Muscle of back (tissue), 11 donors: ENCODE data around the gene PPP2R2B. TPM values are rescaled to one million over a fixed set of nuclear protein-coding genes. Genes with fewer than 3 reads are reported as not detected.
"Not testable (repeated sequence)": the region's sequence is repeated elsewhere in the genome, so short reads cannot be mapped to it uniquely, and the experiment has no call there.

Experiments
- DNase-seq, 3 donors: peaks; one replicate each; pipeline versions ENCODE4 v3.0.0 to v3.0.0-alpha.2; 2013
- polyA plus RNA-seq, 10 donors: library from polyadenylated mRNA; unstranded; fragments of 120-200 nt; gene quantifications; one replicate each; pipeline ENCODE4 v1.2.1, GENCODE V29; 2013; ENCODE audit not compliant: insufficient read length in 10 of 10

PPP2R2B gene
- polyA plus RNA-seq, 10 donors, result 0.83 to 6.8 (median 3.2) TPM

DNA sequence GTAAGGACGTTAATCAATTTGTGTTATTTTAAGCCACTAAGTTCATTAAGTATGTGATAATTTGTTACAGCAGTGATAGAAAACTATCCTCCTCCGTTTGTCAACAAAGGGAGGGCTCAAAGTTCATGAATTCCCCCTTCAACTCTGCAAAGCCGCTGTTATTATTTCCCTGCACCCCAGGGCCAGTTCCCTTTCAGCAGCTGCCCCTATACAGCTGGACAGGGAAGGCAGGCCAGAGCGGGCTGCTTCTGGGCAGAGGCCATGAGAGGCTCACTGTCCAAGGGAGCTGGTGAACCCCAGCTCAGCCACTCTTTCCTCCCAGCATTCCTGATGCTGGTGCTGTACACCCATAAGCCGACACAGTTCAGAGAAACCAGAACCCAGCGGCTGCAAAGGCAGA, 260.1 kb downstream of the PPP2R2B start:
- DNase-seq, result no peak

DNA sequence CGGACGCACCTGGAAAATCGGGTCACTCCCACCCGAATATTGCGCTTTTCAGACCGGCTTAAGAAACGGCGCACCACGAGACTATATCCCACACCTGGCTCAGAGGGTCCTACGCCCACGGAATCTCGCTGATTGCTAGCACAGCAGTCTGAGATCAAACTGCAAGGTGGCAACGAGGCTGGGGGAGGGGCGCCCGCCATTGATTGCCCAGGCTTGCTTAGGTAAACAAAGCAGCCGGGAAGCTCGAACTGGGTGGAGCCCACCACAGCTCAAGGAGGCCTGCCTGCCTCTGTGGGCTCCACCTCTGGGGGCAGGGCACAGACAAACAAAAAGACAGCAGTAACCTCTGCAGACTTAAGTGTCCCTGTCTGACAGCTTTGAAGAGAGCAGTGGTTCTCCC, 268.8 kb downstream of the PPP2R2B start:
- not testable (repeated sequence) for DNase-seq

DNA sequence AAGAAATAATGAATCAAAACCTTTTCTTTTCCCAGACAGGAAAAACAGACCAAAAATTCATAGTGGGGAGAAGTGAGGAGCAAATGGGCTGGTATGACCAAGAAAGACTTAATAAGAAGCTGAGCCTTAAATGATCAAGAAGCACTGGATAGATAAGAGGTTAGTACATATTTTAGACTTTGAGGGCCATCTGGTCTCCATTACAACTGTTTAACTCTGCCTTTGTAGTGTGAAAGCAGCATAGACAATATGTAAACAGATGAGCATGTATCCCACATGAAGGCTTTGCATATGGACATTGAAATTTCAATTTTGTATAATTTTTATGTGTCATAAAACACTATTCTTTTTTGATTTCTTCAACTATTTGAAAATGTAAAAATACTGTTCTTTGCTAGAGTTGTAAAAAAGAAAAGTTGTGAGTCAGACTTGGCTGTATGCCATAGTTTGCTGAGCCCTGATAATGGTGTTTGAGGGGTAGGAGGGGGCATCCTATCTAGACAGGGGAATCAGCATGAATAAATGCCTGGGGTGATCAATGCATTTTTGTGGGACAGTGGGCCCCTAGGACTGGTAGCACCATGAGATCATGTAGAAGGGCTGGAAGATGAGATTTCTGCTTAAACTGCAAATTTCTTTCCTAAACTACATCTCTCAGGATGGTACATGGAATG, 270.8 kb downstream of the PPP2R2B start:
- peak in 1 of 3 donors; percentile 10 for DNase-seq

DNA sequence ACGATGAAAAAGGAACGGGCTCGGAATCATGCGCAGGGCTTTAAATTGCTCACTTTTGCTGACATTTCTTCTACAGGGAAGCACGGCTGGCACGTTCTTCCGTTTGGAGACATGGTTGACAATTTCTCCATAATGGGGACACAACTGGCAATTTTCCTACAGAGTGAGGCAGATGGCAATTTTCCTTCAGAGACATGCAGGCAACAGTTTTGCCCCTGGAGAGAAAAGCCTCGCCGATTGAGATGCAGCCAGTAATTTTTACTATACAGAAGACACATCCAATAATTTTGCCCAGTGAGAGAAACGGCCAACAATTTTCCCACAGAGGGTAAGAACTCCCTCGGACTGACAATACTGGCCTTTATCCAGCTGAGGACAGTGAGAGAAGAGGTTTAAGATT, 271.7 kb downstream of the PPP2R2B start:
- no peak for DNase-seq

DNA sequence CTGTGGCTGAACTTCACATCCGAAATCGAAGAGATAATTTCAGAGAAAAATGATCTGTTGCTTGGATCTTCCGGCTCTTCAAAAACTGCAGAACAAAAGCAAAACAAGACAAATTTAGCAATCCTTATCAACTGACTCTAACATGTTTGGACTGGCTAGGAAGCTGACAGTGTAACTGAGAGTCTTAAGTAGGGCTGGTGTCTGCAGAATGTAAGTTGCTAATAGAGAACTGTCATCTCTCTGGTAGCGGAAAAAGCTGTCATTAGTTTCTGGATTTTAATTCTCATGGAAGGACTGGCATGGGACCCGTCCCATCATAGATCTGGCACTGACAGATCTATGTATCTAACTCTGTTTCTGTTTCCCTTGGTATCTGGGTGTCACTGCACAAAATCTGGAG, 278.2 kb downstream of the PPP2R2B start:
- DNase-seq, result no peak

DNA sequence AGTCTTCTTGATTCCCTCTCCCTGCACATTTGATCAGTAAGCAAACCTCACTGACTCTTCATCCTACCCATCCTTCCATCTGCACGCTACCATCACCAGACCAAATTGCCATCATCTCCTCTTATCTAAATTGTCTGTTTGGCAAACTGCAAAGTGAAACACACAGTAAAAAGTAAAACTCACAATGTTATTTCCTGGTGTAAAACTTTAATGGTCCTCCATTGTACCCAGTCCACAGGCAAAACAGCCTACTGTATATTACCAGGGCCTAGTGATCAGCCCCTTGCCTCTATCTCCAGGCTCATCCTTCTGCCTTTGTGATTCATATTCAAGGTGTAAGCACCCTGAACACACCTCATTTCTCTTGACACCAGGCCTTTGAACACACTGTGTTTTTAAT, 279.3 kb downstream of the PPP2R2B start:
- no peak for DNase-seq

DNA sequence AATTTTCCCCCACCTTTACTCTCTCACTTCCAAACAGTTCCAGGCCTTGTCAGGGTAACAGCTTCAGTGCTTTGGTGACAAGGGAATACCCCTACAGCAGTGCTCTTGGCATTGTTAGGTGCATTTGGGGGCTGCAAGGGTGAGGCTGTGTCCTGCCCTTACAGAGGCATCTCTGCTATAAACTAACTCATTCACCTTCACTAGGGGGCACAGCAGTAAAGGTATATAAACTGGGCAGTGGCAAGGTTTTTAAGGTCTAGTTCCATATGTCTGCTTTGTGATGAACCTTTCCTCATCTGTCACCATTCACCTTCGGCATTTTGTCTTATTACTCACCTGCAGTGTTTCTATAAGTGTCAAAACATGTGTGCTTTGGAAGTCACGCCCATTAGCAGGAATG, 283.5 kb downstream of the PPP2R2B start:
- DNase-seq, result no peak

DNA sequence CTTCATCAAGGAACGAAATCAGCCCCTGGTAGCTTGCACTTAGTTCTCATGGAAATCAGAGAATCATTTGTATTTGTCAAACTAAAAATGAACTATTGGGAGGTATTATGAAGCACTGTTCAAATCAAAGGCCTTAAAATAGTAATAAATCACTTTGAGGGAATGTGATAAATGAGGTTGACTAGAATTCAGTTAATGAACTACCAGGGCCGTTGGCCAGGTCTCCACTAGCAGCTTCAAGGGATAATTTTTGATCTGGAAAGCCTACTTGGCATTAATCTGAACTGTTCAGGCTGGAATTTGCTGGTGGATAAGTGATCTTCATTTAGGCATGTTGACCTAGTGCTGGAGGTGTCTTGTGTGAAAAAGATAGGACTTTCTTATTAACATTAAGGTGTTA, 286.2 kb downstream of the PPP2R2B start:
- no peak for DNase-seq

DNA sequence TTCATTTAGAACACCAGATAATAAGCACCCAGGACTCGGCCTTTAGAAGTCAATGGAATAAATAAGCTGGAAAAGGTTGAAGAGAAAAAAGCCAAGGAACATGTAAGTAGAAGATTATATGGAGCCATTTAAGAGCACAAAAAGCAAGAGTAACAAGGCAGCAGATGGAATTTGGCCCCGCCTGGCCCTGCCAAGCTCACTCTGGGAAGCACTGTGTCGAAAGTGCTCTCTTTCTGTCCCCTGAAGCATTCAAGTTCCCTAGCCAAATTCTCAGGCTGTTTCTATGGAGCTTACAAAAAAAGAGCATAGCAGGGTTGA, 289.6 kb downstream of the PPP2R2B start:
- DNase-seq, result no peak

DNA sequence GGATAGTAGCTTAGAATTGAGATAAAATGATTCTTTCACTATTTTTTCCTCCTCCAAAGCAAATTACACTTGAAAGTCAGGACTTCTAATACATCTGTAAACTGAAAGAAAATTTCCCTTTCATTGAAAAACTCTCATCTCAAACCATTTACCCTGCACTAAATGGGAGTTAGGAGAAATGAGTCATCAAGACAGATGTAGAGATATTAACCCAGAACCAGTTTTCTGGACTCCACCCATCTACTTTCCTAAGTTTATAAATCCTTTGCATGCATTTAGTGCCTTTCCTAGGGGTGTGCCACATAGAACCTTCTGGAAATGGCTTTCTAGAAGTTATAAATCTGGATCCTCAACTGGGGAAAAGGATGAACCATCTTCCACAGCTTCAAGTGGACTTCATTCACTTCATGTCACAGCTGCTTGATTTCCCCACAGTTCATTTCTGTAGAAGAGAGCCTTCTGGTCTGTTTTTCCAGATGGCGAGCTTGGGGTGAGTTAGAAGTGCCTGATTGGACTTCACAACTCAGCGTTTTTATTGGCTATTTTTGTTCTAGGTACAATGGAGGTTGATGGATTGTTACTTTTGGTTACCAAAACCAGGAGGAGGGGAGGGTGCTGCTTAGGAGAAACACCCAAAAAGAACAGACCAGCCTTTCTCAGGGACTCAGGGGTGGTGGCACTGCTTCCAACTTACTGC, 290.1 kb downstream of the PPP2R2B start:
- DNase-seq, result no peak

DNA sequence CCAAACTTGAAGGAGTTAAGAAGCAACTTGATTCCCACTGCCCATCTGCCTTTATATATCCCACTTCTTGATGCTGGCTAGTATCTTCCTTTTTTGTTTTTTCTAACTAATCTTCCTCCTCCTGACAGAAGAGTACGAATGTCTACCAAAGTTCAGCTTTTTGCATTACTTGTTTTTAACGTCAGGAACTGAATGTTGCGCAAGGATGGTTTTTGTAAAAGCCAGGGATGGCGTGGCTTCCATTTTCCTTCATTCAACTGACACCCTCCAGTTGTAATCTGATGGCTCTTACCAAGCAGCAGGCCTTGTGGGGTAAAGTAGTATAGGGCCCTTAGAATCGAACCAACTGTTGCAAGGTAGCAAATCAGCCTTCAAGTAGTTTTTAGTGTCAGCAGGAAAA, 291.8 kb downstream of the PPP2R2B start:
- no peak for DNase-seq

DNA sequence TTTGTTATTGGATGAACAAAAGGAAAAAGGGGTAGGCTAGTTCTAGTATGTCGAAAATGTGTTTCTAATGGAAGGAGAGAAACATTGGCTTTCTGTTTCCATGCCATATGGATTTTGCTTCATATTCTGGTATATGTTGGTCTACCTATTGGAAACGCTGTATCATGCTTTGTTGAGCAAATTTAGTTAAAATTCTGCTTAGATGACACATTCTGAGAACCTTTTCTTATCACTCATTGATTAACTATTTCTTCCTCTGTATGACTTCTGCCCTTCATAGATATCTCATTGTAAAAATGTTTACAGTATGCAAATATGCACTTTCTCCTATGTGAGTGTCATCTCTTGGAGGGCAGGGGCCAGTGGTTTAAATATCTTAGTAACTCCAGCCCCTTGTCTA, 293.8 kb downstream of the PPP2R2B start:
- DNase-seq, result no peak

DNA sequence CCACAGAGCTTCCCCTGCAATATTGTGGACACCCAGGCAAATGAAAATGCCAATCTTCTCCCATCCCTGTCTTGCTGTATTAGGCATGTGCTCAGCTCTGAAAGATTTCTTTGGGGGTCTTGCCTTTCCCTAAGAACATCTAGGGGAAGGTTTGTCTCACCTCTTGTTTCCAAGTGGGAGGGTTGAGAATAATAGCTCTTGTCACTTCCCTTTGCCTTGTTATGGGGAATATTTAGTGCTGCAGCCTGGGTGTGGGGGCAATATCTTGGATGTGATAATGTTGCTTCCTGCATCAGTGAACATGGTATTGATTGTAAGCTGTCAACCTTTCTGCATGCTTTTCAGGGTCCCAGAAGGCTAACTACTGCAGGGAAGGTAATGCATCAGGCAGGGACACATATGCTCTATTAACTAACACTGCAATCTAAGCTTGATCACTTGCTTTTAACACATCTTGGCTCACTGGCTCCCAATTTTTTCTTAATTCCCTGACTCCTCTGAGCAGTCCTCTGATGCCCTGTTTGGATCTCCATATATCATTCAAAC, 296.4 kb downstream of the PPP2R2B start:
- DNase-seq, result no peak

DNA sequence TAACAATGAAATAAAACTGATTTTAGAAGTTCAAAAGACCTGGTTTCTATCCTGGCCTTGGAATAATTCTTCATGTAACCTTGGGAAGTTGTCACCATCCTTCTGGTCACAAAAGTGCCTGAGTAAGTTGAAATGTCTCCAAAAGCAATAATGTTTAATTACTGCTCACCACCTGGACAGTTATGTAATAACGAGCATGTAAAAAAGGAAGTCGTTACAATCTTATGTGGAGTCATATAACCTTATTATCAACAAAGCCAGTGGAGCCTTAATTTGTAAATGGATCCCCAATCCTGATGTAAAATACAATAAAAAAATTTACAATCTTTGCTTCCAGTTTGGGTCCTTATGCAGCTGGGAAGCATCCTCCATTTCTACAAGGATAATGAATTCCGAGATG, 298.3 kb downstream of the PPP2R2B start:
- no peak for DNase-seq

DNA sequence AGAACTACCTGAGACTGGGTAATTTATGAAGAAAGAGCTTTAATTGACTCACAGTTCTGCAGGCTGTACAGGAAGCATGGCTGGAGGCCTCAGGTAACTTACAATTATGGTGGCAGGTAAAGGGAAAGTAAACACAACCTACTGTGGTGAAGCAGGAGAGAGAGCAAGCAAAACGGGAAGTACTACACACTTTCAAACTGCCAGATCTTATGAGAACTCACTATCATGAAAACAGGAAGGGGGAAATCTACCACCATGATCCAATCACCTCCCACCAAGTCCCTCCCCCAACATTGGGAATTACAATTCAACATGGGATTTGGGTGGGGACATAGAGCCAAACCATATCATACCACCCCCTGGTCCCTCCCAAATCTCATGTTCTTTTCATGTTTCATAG, 303.8 kb downstream of the PPP2R2B start:
- no peak for DNase-seq

DNA sequence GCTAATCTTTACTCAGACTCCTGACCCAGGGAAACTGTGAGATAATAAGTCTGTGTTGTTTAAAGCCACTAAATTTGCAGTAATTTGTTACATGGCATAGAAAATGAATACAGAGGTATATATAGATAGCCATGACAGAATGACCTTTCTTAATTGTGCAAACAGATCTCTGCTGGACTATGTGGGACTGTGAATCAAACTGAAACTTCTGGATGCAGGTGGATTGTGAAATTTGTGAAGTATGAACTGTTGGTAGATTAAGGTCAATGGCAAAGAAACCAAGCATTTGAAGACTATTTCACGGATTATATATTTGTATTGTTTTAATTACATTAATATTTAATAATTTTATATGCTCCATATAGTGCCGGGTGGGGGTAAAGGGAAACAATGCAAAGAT, 310.4 kb downstream of the PPP2R2B start:
- DNase-seq, result no peak

DNA sequence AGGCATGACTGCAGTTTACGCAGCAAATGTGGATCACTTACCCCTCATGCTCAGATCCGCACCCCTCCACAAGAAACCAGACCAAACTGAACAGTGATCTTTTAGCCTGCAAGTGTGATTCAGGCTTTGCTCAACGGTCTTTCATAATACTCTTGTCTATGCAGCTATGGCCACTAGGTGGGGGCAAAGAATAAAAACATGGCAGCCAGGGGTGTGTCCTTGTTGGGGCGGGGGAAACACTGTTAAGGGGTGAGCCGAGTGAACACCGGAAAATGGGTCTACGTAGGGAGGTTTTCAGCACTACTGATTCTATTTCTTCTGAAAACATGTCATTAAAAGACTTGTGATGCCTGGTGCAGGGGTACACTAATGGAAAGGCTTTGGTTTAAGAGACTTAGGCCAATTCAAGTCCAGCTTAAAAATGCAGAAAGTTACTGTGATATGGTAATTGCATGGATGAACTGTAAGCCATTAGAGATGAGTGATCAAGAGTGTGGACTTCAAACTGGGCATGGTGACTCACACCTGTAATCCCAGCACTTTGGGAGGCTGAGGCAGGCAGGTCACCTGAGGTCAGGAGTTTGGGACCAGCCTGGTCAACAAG, 312.7 kb downstream of the PPP2R2B start:
- DNase-seq, result peak; percentile 28 to 58 (median 38)

DNA sequence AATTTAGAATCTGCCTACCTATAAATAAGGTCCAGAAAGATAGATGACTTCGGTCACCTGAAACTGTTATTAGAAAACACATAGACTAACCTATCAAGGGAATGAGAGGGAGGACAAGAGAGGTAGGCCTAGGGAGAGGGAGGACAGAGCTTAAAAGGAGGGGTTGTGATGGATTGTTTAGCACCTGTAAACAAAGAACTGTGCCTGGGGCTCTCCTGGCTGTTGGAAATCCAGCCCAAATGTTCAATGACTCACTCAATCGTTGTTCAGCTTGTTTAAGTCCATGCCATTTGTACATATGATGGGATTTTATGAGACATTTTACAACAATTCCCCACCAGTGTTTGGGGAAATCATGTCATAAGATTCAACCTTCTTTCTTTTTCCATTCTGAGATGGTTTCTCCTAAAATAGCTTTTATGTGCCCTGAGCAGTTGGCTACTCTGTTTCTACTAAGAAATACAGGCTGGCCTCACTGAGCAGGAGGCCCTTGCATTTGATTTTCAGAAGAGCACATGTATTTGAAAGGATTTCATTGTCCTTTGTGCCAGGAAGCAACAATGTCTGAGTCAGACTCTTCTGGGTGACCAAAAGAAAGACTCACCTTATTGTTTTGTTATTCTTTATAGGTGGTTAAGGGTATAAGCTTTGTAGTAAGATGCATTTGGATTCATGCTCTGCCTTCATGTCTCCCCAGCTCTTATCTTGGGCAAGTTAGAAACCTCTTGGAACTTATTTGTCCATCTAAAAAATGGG, 314.4 kb downstream of the PPP2R2B start:
- no peak for DNase-seq

DNA sequence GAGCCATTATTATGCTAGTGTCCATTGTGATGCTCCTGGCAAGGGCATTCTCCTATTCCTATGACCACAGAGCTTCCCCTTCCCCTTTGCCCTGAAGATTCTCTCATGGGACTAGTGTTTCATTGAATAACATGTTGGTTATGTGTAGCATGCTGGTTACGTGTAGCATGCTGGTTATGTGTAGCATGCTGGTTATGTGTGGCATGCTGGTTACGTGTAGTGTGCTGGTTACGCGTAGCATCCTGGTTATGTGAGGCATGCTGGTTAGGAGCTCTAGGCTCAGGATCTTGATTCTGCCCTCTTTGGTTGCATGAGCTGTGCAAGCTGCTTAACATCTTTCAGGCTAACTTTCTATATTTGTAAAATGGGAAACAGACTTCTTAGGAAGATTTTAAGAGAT, 316.1 kb downstream of the PPP2R2B start:
- no peak for DNase-seq

DNA sequence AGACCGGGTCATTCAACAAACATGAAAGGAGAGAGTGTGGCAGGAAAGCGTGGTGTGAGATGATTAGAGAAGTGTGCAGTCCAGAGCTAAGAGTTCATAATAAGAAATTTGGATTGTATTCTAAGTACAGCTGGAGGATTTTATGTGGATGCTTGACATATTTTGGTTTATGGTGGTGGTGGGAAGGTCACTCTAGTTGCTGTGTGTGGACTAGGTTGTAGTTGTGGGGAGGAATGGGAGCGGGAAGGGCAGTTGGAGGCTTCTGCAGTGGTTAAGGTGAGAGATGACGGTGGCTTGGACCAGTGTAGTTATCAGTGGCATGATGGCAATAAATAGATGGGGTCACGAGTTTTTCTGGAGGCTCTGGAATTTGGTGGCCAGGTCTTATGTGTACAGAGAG, 316.8 kb downstream of the PPP2R2B start:
- no peak for DNase-seq

DNA sequence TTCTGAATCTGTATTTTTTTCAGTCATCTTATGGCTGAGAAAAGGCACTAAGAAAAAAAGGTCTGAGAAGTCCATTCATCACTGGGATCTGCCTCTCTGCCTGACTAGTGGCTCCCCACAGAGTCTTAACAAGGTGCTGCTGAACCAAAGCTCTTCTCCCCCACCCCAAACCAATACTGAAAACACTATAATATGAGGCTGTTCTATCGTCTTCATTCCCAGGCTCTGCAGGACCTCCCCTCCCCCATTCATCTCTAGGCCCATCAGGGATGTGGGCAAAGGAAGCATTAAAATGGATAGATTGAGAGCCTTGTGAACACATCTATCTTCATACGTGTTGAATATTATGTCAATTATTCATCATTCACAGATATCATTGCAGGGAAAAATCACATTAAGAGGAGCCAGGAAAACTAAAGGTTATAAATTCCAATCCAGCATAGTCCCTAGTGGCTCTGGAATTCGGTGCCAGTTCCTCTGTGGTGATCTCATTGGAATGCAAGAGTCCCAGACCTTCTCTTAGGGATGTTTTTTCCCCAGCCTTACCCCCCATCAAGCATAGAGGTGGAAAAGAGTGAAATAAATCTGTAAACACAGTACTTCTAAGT, 318.2 kb downstream of the PPP2R2B start:
- peak in 1 of 3 donors; percentile 69 for DNase-seq

DNA sequence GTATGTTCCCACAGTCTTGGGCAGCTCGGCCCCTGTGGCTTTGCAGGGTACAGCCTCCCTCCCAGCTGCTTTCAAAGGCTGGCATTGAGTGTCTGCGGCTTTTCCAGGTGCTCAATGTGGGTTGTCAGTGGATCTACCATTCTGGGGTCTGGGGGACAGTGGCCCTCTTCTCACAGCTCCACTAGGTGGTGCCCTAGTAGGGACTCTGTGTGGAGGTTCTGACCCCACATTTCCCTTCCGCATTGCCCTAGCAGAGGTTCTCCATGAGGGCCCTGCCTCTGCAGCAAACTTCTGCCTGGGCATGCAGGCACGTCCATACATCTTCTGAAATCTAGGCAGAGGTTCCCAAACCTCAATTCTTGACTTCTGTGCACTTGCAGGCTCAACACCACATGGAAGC, 321.7 kb downstream of the PPP2R2B start:
- not testable (repeated sequence) for DNase-seq
